Mesothelial cell of epicardium (in vitro differentiated cells): ENCODE data around the gene LRRC27. TPM values are rescaled to one million over a fixed set of nuclear protein-coding genes. Genes with fewer than 3 reads are reported as not detected.

Source experiments
- DNase-seq, 2 experiments: peaks; one replicate each; pipeline ENCODE4 v3.0.0; 2021; ENCODE audit warnings: low spot score in 2 of 2; ENCODE audit not compliant: unreplicated experiment in 2 of 2
- H3K27ac Mint-ChIP-seq: 2 replicates; pipeline ENCODE4 v1.8.0; 2021; ENCODE audit warnings: mixed read lengths
- H3K27me3 Mint-ChIP-seq: 2 replicates; pipeline ENCODE4 v1.8.0; 2021; ENCODE audit warnings: low read depth, mixed read lengths
- H3K36me3 Mint-ChIP-seq: 2 replicates; pipeline ENCODE4 v1.8.0; 2021; ENCODE audit warnings: mixed read lengths
- H3K4me1 Mint-ChIP-seq: 2 replicates; pipeline ENCODE4 v1.8.0; 2021; ENCODE audit warnings: mixed read lengths
- H3K4me3 Mint-ChIP-seq: 2 replicates; pipeline ENCODE4 v1.8.0; 2021; ENCODE audit warnings: mild to moderate bottlenecking, moderate library complexity, mixed read lengths
- H3K9me3 Mint-ChIP-seq: 2 replicates; pipeline ENCODE4 v1.8.0; 2021; ENCODE audit warnings: mixed read lengths
- total RNA-seq: library from RNA; stranded (reverse); gene quantifications from 3 replicates; pipeline ENCODE4 v1.2.1, GENCODE V29; 2021
- TF ChIP-seq, protein P1 (sequence below): fragments of 200-600 bp; sonication (generic); IDR thresholded peaks from one replicate; pipeline ENCODE4 v1.5.0; 2021; ENCODE audit warnings: antibody characterized with exemption; ENCODE audit not compliant: unreplicated experiment

LRRC27 gene
- total RNA-seq, 1 donor from 2014 or later = 15.2 TPM

- DNase-seq = no peak
- Mint-ChIP-seq H3K9me3 (no peaks in the 10 kb centered on the region), H3K4me1 (peaks cover 18% of the 10 kb centered on the region), H3K36me3 (no peaks in the 10 kb centered on the region), H3K27me3 (no peaks in the 10 kb centered on the region), H3K4me3 (no peak overlapping the region), H3K27ac (no peak overlapping the region)
- TF ChIP-seq, protein P1, sequence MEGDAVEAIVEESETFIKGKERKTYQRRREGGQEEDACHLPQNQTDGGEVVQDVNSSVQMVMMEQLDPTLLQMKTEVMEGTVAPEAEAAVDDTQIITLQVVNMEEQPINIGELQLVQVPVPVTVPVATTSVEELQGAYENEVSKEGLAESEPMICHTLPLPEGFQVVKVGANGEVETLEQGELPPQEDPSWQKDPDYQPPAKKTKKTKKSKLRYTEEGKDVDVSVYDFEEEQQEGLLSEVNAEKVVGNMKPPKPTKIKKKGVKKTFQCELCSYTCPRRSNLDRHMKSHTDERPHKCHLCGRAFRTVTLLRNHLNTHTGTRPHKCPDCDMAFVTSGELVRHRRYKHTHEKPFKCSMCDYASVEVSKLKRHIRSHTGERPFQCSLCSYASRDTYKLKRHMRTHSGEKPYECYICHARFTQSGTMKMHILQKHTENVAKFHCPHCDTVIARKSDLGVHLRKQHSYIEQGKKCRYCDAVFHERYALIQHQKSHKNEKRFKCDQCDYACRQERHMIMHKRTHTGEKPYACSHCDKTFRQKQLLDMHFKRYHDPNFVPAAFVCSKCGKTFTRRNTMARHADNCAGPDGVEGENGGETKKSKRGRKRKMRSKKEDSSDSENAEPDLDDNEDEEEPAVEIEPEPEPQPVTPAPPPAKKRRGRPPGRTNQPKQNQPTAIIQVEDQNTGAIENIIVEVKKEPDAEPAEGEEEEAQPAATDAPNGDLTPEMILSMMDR = no peak
Measured at GRCh38 chr10:132428486-132428995, 96.5 kb downstream of the LRRC27 start.

Other genes starting within 250 kb of the LRRC27 start
- 13.1 to 18.6 TPM (median 14.4 TPM) in 3 replicates for gene DPYSL4, start 145.2 kb upstream of the LRRC27 start, total RNA-seq
- 8.0 to 9.9 TPM (median 8.4 TPM) in 3 replicates for gene STK32C, start 24.2 kb upstream of the LRRC27 start, total RNA-seq
- gene PWWP2B, start 65.0 kb downstream of the LRRC27 start, total RNA-seq = 23.9 to 24.7 TPM (median 24.2 TPM) in 3 replicates
- gene INPP5A, start 205.6 kb downstream of the LRRC27 start, total RNA-seq = 36.4 to 41.8 TPM (median 41.0 TPM) in 3 replicates